GM21390 (cell line): ENCODE data around the gene MED20.

ENCODE experiments used
- ATAC-seq: cut with Tn5 transposase; IDR thresholded peaks from one replicate; pipeline ENCODE4 v1.9.1; 2021; ENCODE audit not compliant: unreplicated experiment

The MED20 gene

GRCh38 chr6:41858703-41859102 lies 62.2 kb downstream of the MED20 start:
- no peak for ATAC-seq
